ENCODE results near the gene ASH1L.
"Not testable (repeated sequence)": the region's sequence is repeated elsewhere in the genome, so short reads cannot be mapped to it uniquely, and the experiment has no call there.

The ASH1L gene

GRCh38 chr1:155392898-155393411 is 169.6 kb downstream of the ASH1L start:
- no peak for TF ChIP-seq CTCF (IDR thresholded peaks at IDR 0.05; ENCODE audit: control extremely low read depth, extremely low read depth, low read depth, missing control alignments)
- DNase-seq (ENCODE audit: extremely low spot score): no peak
- CTCF ChIA-PET: interaction anchor here (1.4 kb wide), 1 partner anchor 12 kb away, joined by 4 read pairs; no protein-coding TSS in a partner anchor
- POLR2A ChIA-PET: no interaction called here

GRCh38 chr1:155389826-155390225 is 172.8 kb downstream of the ASH1L start:
- CTCF ChIA-PET: interaction anchor here (1.2 kb wide), 1 partner anchor 9 kb away, joined by 3 read pairs; no protein-coding TSS in a partner anchor
- DNase-seq (ENCODE audit: extremely low spot score): no peak
- POLR2A ChIA-PET: interaction anchor here (0.6 kb wide), 1 partner anchor 170 kb away, joined by 5 read pairs; no protein-coding TSS in a partner anchor
- TF ChIP-seq CTCF (IDR thresholded peaks at IDR 0.05; ENCODE audit: control extremely low read depth, extremely low read depth, low read depth, missing control alignments): no peak

GRCh38 chr1:155385836-155386235 is 176.8 kb downstream of the ASH1L start:
- CTCF ChIA-PET; DNase-seq (ENCODE audit: extremely low spot score); POLR2A ChIA-PET: not testable (repeated sequence)

GRCh38 chr1:155383406-155383805 is 179.2 kb downstream of the ASH1L start:
- no peak for DNase-seq (ENCODE audit: extremely low spot score)
- ChIA-PET POLR2A (no interaction called here), CTCF (interaction anchor here (0.9 to 1.6 kb wide), 2 partner anchors 14 to 133 kb away, joined by 3 to 4 read pairs; no protein-coding TSS in a partner anchor)

GRCh38 chr1:155379631-155380090 is 182.9 kb downstream of the ASH1L start:
- DNase-seq (ENCODE audit: extremely low spot score): no peak
- no peak for TF ChIP-seq CTCF (IDR thresholded peaks at IDR 0.05; ENCODE audit: control extremely low read depth, extremely low read depth, low read depth, missing control alignments)
- POLR2A ChIA-PET: no interaction called here
- CTCF ChIA-PET: interaction anchor here (0.6 to 0.9 kb wide), 2 partner anchors 103 to 213 kb away, joined by 3 read pairs; no protein-coding TSS in a partner anchor

More at GRCh38 chr1:155383406-155383805, 179.2 kb downstream of the ASH1L start:
- no peak for TF ChIP-seq CTCF (IDR thresholded peaks at IDR 0.05; ENCODE audit: control extremely low read depth, extremely low read depth, low read depth, missing control alignments)

- CTCF ChIA-PET: no interaction called here
- POLR2A ChIA-PET: no interaction called here
- DNase-seq (ENCODE audit: extremely low spot score): no peak
These were observed 183.4 kb downstream of the ASH1L start for GRCh38 chr1:155379180-155379579.

More at GRCh38 chr1:155379180-155379579, 183.4 kb downstream of the ASH1L start:
- no peak for TF ChIP-seq CTCF (IDR thresholded peaks at IDR 0.05; ENCODE audit: control extremely low read depth, extremely low read depth, low read depth, missing control alignments)
